ENCODE measurements around the gene RAD51B. TPM values are rescaled to one million over a fixed set of nuclear protein-coding genes. Genes with fewer than 3 reads are reported as not detected.
A peak's percentile ranks its signal among the peaks of the same experiment; 100 is the strongest.
"Not testable (repeated sequence)": the region's sequence is repeated elsewhere in the genome, so short reads cannot be mapped to it uniquely, and the experiment has no call there.

RAD51B gene
- polyA plus RNA-seq, 1 donor: 13.3 TPM

- no peak for DNase-seq
These were observed 866.0 kb downstream of the RAD51B start for GRCh38 chr14:68685419-68686204.

GRCh38 chr14:68686205-68686465, 866.6 kb downstream of the RAD51B start:
- no peak for DNase-seq

- DNase-seq: no peak
These were observed 867.1 kb downstream of the RAD51B start for GRCh38 chr14:68686724-68687123.

- no peak for DNase-seq
These were observed 868.2 kb downstream of the RAD51B start for GRCh38 chr14:68687746-68688145.

GRCh38 chr14:68688872-68689371, 869.3 kb downstream of the RAD51B start:
- DNase-seq: peak; percentile 71

- no peak for DNase-seq
These were observed 869.9 kb downstream of the RAD51B start for GRCh38 chr14:68689511-68689910.

- DNase-seq: no peak
These were observed 870.7 kb downstream of the RAD51B start for GRCh38 chr14:68690089-68690958.

GRCh38 chr14:68691031-68691791, 871.6 kb downstream of the RAD51B start:
- DNase-seq: no peak

- DNase-seq: no peak
These were observed 872.2 kb downstream of the RAD51B start for GRCh38 chr14:68691792-68692118.

- DNase-seq: no peak
These were observed 872.6 kb downstream of the RAD51B start for GRCh38 chr14:68692216-68692615.

GRCh38 chr14:68692916-68693771, 873.6 kb downstream of the RAD51B start:
- no peak for DNase-seq

- DNase-seq: no peak
These were observed 874.3 kb downstream of the RAD51B start for GRCh38 chr14:68693926-68694325.

- DNase-seq: no peak
These were observed 875.1 kb downstream of the RAD51B start for GRCh38 chr14:68694516-68695235.

GRCh38 chr14:68695326-68695768, 875.8 kb downstream of the RAD51B start:
- DNase-seq: no peak

- DNase-seq: no peak
These were observed 876.3 kb downstream of the RAD51B start for GRCh38 chr14:68695856-68696255.

- no peak for DNase-seq
These were observed 876.7 kb downstream of the RAD51B start for GRCh38 chr14:68696266-68696665.

GRCh38 chr14:68696721-68697495, 877.3 kb downstream of the RAD51B start:
- no peak for DNase-seq

- DNase-seq: not testable (repeated sequence)
These were observed 879.2 kb downstream of the RAD51B start for GRCh38 chr14:68698773-68699172.

- DNase-seq: no peak
These were observed 881.6 kb downstream of the RAD51B start for GRCh38 chr14:68701001-68701741.

All from left kidney (tissue), 2 donors.